Fibroblast of villous mesenchyme (primary cell): ENCODE results near the gene EPB41L2. TPM values are rescaled to one million over a fixed set of nuclear protein-coding genes. Genes with fewer than 3 reads are reported as not detected.

ENCODE experiments used
- DNase-seq: peaks from one replicate; pipeline ENCODE4 v3.0.0-alpha.2; 2010; ENCODE audit warnings: low read depth
- H3K4me3 ChIP-seq: 2 replicates; pipeline ENCODE4 v1.5.1; 2011; ENCODE audit warnings: low read depth, mild to moderate bottlenecking, low read length
- CTCF ChIP-seq: IDR thresholded peaks from 2 replicates; pipeline ENCODE4 v1.5.1; 2012; ENCODE audit warnings: low read depth, mild to moderate bottlenecking, low read length; ENCODE audit not compliant: insufficient read depth
- total RNA-seq: library from RNA; depleted of rRNA; stranded (reverse); fragments of >200 nt; gene quantifications from 2 replicates; pipeline ENCODE4 v1.2.3, GENCODE V29; 2012

Gene EPB41L2
- total RNA-seq, 1 donor: 40.2 TPM

GRCh38 chr6:131007286-131007685, 55.8 kb downstream of the EPB41L2 start:
- no peak for DNase-seq
- no peak for TF ChIP-seq CTCF
- no peak overlapping the region for H3K4me3 ChIP-seq

DNA sequence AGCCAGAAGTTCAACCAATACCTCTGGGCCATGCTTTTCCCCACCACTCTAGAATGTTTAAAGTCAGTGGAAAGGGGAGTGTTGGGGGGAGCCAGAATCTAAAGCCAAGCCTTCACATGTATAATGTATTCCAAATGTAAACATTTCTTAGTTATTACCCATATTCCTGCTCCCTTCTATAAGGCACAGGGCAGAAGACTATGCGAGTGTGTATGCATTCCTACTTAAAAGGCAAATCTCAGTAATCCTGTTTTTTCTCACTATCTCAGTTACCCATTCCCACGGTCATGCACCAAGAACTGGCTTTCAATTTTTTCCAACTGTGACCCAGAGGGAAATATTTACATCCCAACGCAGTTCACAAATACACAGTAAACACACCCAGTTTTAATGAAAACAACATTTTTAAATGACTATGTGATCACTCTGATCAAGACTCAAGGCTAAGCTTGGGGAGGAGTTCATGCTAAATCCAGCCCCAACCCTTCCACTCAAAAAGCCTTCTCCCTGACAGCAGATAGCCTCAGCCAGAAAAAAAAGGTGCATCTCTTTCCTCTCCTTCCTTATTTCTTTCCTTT, 57.5 kb downstream of the EPB41L2 start:
- DNase-seq: peak; percentile 49
- TF ChIP-seq CTCF: no peak

GRCh38 chr6:131004936-131005335, 58.1 kb downstream of the EPB41L2 start:
- no peak overlapping the region for H3K4me3 ChIP-seq
- no peak for TF ChIP-seq CTCF
- peak; percentile 27 for DNase-seq

More for the DNA sequence above, 57.5 kb downstream of the EPB41L2 start:
- H3K4me3 ChIP-seq: no peak overlapping the region

DNA sequence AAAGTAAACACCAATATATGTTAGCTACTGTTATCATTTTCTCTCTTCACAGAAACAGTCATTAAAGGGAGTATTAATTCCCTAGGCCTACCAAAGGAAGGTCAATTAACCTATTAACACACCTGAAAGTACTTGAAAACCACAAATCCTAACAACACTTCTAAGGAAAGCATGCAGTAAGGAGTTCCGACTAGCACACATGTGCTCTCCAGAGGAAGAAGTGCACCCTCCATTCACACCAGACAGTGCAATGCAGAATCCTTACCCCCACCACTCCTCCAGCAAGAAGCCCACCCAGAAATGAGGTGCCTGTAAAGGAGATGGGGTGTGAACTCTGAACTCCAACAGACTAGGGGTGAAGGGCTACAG, 58.7 kb downstream of the EPB41L2 start:
- H3K4me3 ChIP-seq: no peak overlapping the region
- no peak for TF ChIP-seq CTCF
- no peak for DNase-seq

DNA sequence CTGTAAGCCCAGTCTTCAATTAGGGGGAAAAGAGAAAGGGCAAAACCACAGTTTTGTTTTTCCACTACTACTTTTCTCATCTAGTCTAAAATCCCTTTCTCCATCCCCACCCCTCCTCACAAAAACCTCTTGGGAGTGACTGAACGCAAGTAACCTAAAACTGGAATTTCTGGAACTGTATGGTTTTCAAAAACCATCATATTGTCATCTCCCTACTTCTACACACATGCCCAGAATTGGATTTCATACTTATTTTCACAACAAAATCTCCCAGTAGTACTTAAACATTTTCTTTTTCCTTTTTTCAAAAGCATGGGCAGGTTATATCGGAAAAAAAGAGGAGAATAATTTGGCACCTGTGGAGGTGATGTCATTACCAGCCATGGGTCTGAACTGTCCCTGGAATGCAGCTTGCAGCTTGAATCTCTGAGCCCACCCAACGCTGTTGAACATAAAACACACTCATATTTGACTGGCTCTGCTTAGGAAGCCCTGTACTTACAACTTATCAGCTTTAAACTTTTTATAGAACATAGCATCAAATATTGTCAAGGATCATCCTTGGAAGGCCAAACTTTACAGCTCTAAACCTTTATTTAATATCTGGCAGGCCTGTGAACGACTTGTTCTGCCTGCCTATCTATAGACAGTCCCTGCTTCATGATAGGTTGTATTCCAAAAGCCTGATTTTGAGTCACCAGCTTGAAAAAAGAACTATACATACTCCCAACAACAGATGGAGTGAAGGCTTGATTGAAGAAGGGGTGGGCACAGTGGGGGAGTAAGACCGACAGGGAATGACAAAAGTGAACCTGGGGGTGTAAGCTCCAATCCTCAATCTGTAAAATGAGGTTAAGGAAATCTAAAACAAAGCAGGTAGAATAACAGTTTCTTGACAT, 59.3 kb downstream of the EPB41L2 start:
- no peak for TF ChIP-seq CTCF
- H3K4me3 ChIP-seq: no peak overlapping the region
- no peak for DNase-seq

GRCh38 chr6:131002661-131002980, 60.4 kb downstream of the EPB41L2 start:
- TF ChIP-seq CTCF: no peak
- H3K4me3 ChIP-seq: no peak overlapping the region
- DNase-seq: no peak
